22Rv1 (cell line): Measurements from ENCODE around the gene FAM124A.

ENCODE experiments used
- H3K27ac ChIP-seq: fragments of 450-650 bp; 2 replicates; pipeline ENCODE4 v1.5.1; 2017
- CTCF ChIP-seq: fragments of 450-650 bp; IDR thresholded peaks from 2 replicates; pipeline ENCODE4 v1.5.1; 2017; ENCODE audit warnings: mild to moderate bottlenecking
- ZFX ChIP-seq: fragments of 450-650 bp; IDR thresholded peaks from 2 replicates; pipeline ENCODE4 v1.6.1; 2017; ENCODE audit warnings: antibody characterized with exemption, borderline replicate concordance

FAM124A gene

GRCh38 chr13:51229101-51229719, 7.0 kb downstream of the FAM124A start:
- H3K27ac ChIP-seq: no peak overlapping the region
- TF ChIP-seq ZFX: no peak
- no peak for TF ChIP-seq CTCF

- no peak for TF ChIP-seq ZFX
- no peak for TF ChIP-seq CTCF
- H3K27ac ChIP-seq: no peak overlapping the region
Observed at GRCh38 chr13:51229731-51230130, 7.5 kb downstream of the FAM124A start.

GRCh38 chr13:51230477-51231105, 8.4 kb downstream of the FAM124A start:
- H3K27ac ChIP-seq: no peak overlapping the region
- TF ChIP-seq ZFX (no peak), CTCF (no peak)

- TF ChIP-seq CTCF: no peak
- TF ChIP-seq ZFX: no peak
- H3K27ac ChIP-seq: no peak overlapping the region
Observed at GRCh38 chr13:51231456-51231855, 9.3 kb downstream of the FAM124A start.

- no peak overlapping the region for H3K27ac ChIP-seq
- TF ChIP-seq ZFX (no peak), CTCF (no peak)
Observed at GRCh38 chr13:51232328-51232727, 10.1 kb downstream of the FAM124A start.

- no peak overlapping the region for H3K27ac ChIP-seq
- TF ChIP-seq ZFX (no peak), CTCF (no peak)
Observed at GRCh38 chr13:51233117-51233826, 11.1 kb downstream of the FAM124A start.

- H3K27ac ChIP-seq: no peak overlapping the region
- TF ChIP-seq ZFX (no peak), CTCF (no peak)
Observed at GRCh38 chr13:51234676-51235075, 12.5 kb downstream of the FAM124A start.
